ENCODE measurements around the gene FBXO47.

GRCh38 chr17:38925263-38925995 lies 41.8 kb downstream of the FBXO47 start, which contains the start of gene LASP1NB:
- TF ChIP-seq CTCF (IDR thresholded peaks at IDR 0.05) (no peak), EP300 (IDR thresholded peaks at IDR 0.05) (no peak), POLR2A (IDR thresholded peaks at IDR 0.05) (no peak)
